ENCODE measurements around the gene USP37. TPM values are rescaled to one million over a fixed set of nuclear protein-coding genes. Genes with fewer than 3 reads are reported as not detected.
A peak's percentile ranks its signal among the peaks of the same experiment; 100 is the strongest.

The USP37 gene
- total and polyA plus RNA-seq, 2 of the 13 experiments (the other 11 are each of a cell fraction or from before 2014, with no cell fraction given), result 6.5 to 30.6 TPM

- no peak overlapping the region for H3K4me3 ChIP-seq (replicated peaks in 1 of 3; ENCODE audit: insufficient read depth in 1 of 3, low read depth in 2 of 3, low read length in 3 of 3)
- H3K79me2 ChIP-seq (ENCODE audit: insufficient read depth, low read length), result peaks cover 61% of the 10 kb centered on the region
- H3K36me3 ChIP-seq (replicated peaks in 1 of 2; ENCODE audit: control insufficient read depth in 1 of 2, insufficient read depth in 2 of 2, low read length in 2 of 2), result peaks cover 3 to 38% of the 10 kb centered on the region in 2 experiments; a peak in 4 of 5 replicates
- H3K27ac ChIP-seq (ENCODE audit: extremely low read length, insufficient read depth, low read length), result no peak overlapping the region
- no peak overlapping the region for H3K9ac ChIP-seq (ENCODE audit: insufficient read depth, low read depth, low read length)
- ChIA-PET CTCF (ENCODE audit: low intra/inter-chr PET ratio, low total read pairs) (no interaction called here), POLR2A (no interaction called here)
- DNase-seq (ENCODE audit: low spot score) (no peak), FAIRE-seq (no peak), ATAC-seq (no peak)
- H3K4me1 ChIP-seq (ENCODE audit: insufficient read depth, low read length), result peaks cover 43% of the 10 kb centered on the region
- H2AFZ ChIP-seq (ENCODE audit: low read length), result no peak overlapping the region
- in situ Hi-C loops (cut with HindIII; ENCODE audit: extremely low pct_ligation_motif_present, low pct_unique_long_range_greater_than_20kb), result no loop called here
- BruUV-seq (replicated peaks), result no TSS peak
- WGBS (ENCODE audit: low lambda C conversion rate), result 96% methylated on average over 1 of the region's 1 CpG
- intact Hi-C loops (cut with micrococcal nuclease; ENCODE audit: unreplicated experiment), result loop anchor here (10.0 kb wide), 1 partner anchor 269 kb away; the partner anchor contains the start of gene TMBIM1
- no peak for TF ChIP-seq DR1 (CRISPR knock-in tag; IDR thresholded peaks at IDR 0.05)
- TF ChIP-seq ZNF672 (CRISPR knock-in tag; IDR thresholded peaks at IDR 0.05), result no peak
- 0 out of 2 replicates have a peak, but pooled peaks have one; percentile 31 for TF ChIP-seq CEBPG (CRISPR knock-in tag; IDR thresholded peaks at IDR 0.05)
- no peak for TF ChIP-seq ZNF615 (CRISPR knock-in tag; IDR thresholded peaks at IDR 0.05; ENCODE audit: borderline replicate concordance)
- no peak for TF ChIP-seq ZNF607 (CRISPR knock-in tag; IDR thresholded peaks at IDR 0.05; ENCODE audit: borderline replicate concordance)
- no peak for TF ChIP-seq POLR2AphosphoS5 (IDR thresholded peaks at IDR 0.05; ENCODE audit: low read depth, low read length)
- TF ChIP-seq RBFOX2 (IDR thresholded peaks at IDR 0.05; ENCODE audit: low read depth, low read length), result 0 out of 2 replicates have a peak, but pooled peaks have one; percentile 14
- peak; percentile 74; the same call in 1 of the 2 replicates for TF ChIP-seq CEBPB (IDR thresholded peaks at IDR 0.05; ENCODE audit: borderline replicate concordance, low read depth, low read length)
- no peak for TF ChIP-seq SOX13 (IDR thresholded peaks at IDR 0.05)
- no peak for TF ChIP-seq SOX13 (CRISPR knock-in tag; conservative IDR thresholded peaks at IDR 0.05 in 1 of 2, IDR thresholded peaks at IDR 0.05 in 1 of 2)
- TF ChIP-seq DRAP1 (CRISPR knock-in tag; IDR thresholded peaks at IDR 0.05), result no peak
- 0 out of 2 replicates have a peak overlapping the region, but pooled peaks have one; percentile 2 for H3K4me2 ChIP-seq (ENCODE audit: low read depth, low read length)
- H3K9me3 ChIP-seq (ENCODE audit: low read length), result no peaks in the 10 kb centered on the region
- H3K27me3 ChIP-seq (ENCODE audit: control insufficient read depth in 1 of 2, insufficient read depth in 2 of 2, low read length in 2 of 2), result no peaks in the 10 kb centered on the region
- peaks cover 3% of the 10 kb centered on the region; the same call in 1 of the 2 replicates for H4K20me1 ChIP-seq (ENCODE audit: insufficient read depth, low read length)
These were observed 4.1 kb downstream of the USP37 start for GRCh38 chr2:218564056-218564455.

Measured in HepG2 (cell line).